Fibroblast of villous mesenchyme (primary cell): ENCODE measurements around the gene ZNF487. TPM values are rescaled to one million over a fixed set of nuclear protein-coding genes. Genes with fewer than 3 reads are reported as not detected.

ENCODE experiments used
- DNase-seq: peaks from one replicate; pipeline ENCODE4 v3.0.0-alpha.2; 2010; ENCODE audit warnings: low read depth
- H3K4me3 ChIP-seq: 2 replicates; pipeline ENCODE4 v1.5.1; 2011; ENCODE audit warnings: low read depth, mild to moderate bottlenecking, low read length
- CTCF ChIP-seq: IDR thresholded peaks from 2 replicates; pipeline ENCODE4 v1.5.1; 2012; ENCODE audit warnings: low read depth, mild to moderate bottlenecking, low read length; ENCODE audit not compliant: insufficient read depth
- total RNA-seq: library from RNA; depleted of rRNA; stranded (reverse); fragments of >200 nt; gene quantifications from 2 replicates; pipeline ENCODE4 v1.2.3, GENCODE V29; 2012

The ZNF487 gene
- total RNA-seq, 1 donor, result 2.6 TPM

GRCh38 chr10:43407148-43407575 is 29.7 kb upstream of the ZNF487 start:
- TF ChIP-seq CTCF, result no peak
- peak; percentile 63 for DNase-seq
- peak overlapping the region; percentile 83 for H3K4me3 ChIP-seq

DNA sequence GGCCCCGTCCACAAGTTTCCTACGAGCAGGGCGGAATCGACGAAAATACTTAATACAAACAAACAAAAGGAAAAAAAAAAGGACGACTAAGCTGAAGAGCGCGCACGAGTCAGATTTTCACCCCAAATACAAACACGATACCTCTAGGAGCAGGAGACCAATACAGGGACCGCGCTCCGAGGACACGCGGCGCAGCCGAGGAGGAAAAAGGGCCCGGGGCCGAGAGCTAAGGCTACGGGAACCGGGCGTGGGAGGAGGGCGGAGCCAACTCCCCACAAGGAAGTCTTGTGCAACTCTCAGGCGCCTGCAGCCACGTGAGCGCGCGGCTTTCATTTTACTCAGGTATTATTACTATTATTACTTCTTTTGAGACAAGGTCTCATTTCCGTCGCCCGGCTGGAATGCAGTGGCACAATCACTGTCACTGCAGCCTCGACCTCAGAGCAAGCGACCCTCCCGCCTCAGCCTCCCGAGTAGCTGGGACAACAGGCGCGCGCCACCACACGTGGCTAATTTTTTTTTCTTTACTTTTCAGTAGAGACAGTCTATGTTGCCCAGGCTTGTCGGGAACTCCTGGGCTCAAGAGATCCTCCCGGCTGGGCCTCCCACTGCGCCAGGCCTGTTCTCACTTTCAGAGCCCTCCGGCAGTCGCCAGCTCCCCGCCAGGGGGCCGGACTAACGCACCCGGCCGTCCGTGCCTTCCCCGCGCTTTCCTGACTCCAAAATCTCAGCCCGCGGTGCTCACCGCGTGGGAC is 29.2 kb upstream of the ZNF487 start:
- H3K4me3 ChIP-seq, result peak overlapping the region; percentile 83
- peak; percentile 58 for TF ChIP-seq CTCF
- peak; percentile 95 for DNase-seq

GRCh38 chr10:43408331-43408709 is 28.6 kb upstream of the ZNF487 start:
- no peak for TF ChIP-seq CTCF
- H3K4me3 ChIP-seq, result peak overlapping the region; percentile 83
- no peak for DNase-seq

- H3K4me3 ChIP-seq, result peak within 1 kb of the TSS; percentile 83
- peak; percentile 97 for DNase-seq
- no peak for TF ChIP-seq CTCF
Observed at GRCh38 chr10:43408710-43409384, 28.1 kb upstream of the ZNF487 start, which contains the start of gene HNRNPF. HNRNPF (minus strand) TSS chr10:43409186; CDS start chr10:43387884, 21,302 bp downstream.

DNA sequence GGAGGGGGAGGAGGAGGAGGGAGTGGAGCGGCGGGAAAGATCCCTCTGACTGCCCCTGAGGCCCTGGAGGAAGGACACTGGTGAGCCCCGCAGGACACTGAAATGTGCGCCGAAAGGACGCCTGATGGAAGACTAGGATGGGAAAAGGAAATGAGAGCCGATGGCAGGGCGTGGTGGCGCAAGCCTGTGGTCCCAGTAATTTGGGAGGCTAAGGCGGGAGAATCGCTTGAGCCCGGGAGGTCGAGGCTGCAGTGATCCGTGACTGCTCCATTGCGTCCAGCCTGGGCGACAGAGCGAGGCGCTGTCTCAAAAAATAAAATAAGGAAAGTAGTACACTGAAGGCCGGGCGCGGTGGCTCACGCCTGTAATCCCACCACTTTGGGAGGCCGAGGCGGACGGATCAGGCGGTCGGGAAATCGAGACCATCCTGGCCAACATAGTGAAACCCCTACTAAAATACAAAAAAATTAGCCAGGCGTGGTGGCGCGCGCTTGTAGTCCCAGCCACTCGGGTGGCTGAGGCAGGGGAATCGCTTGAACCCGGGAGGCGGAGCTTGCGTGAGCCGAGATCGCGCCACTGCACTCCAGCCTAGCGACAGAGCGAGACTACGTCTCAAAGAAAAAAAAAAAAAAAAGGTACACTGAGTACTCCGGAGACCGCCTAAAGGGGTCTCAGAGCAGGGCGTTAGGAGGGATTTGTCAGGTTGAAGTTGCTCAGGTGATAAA is 27.4 kb upstream of the ZNF487 start:
- peak overlapping the region; percentile 69 for H3K4me3 ChIP-seq
- no peak for DNase-seq
- no peak for TF ChIP-seq CTCF

DNA sequence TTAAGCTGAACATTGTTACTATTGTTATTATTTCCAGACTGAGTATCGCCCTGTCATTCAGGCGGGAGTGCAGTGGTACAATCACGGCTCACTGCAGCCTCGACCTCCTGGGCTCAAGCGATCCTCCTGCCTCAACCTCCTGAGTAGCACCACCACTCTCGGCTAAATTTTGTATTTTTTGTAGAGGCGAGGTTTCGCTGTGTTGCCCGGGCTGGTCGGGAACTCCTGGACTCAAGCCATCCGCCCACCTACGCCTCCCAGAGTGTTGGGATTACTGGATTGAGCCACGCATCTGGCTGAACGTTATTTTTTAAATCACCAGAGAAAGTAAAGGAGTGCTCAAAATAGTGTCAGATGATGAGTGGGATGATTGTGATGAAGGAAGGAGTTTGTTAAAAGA is 26.6 kb upstream of the ZNF487 start:
- DNase-seq, result no peak
- TF ChIP-seq CTCF, result no peak
- H3K4me3 ChIP-seq, result peak overlapping the region; percentile 69
